Measurements from ENCODE around the gene BCLAF1. TPM values are rescaled to one million over a fixed set of nuclear protein-coding genes. Genes with fewer than 3 reads are reported as not detected.
A peak's percentile ranks its signal among the peaks of the same experiment; 100 is the strongest.

Gene BCLAF1
- polyA plus RNA-seq, 1 donor from 2014 or later: 151 TPM

DNA sequence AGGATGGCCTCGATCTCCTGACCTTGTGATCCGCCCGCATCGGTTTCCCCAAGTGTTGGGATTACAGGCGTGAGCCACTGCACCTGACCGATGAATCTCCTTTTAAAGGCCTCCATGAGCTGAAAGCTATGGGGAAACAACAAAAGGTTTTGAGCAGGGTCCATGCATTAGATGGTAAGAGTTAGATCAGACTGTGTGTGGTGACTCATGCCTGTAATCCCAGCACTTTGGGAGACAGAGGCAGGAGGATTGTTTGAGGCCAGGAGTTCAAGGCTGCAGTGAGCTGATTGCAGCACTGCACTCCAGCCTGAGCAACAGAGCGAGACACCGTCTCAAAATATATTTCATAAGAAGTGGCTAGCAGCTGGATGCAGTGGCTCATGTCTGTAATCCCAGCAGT lies 41.0 kb upstream of the BCLAF1 start:
- Histone ChIP-seq H3K4me3 (ENCODE audit: low read length) (no peak overlapping the region), H4K20me1 (ENCODE audit: insufficient read depth) (no peaks in the 10 kb centered on the region), H3K9ac (ENCODE audit: low read length) (no peak overlapping the region), H3K9me3 (ENCODE audit: low read length) (no peaks in the 10 kb centered on the region), H3K9me2 (ENCODE audit: insufficient read depth, low read length) (no peaks in the 10 kb centered on the region), H3K27ac (ENCODE audit: low read length) (no peak overlapping the region), H3K4me2 (ENCODE audit: low read length) (no peak overlapping the region), H3K36me3 (ENCODE audit: insufficient read depth, low read length) (no peaks in the 10 kb centered on the region), H3K79me2 (replicated peaks; ENCODE audit: insufficient read depth, low read length) (no peaks in the 10 kb centered on the region), H2AFZ (ENCODE audit: low read depth, low read length) (no peak overlapping the region), H3F3A (ENCODE audit: insufficient read depth, low read length, poor library complexity, severe bottlenecking) (peaks cover 6% of the 10 kb centered on the region), H3K27me3 (ENCODE audit: insufficient read depth, low read depth, low read length) (no peaks in the 10 kb centered on the region)
- TF ChIP-seq MXI1 (conservative IDR thresholded peaks at IDR 0.05; ENCODE audit: poor library complexity, severe bottlenecking) (no peak), RAD21 (conservative IDR thresholded peaks at IDR 0.05) (no peak), TAF1 (IDR thresholded peaks at IDR 0.05; ENCODE audit: low read depth) (no peak), EZH2 (IDR thresholded peaks at IDR 0.05; ENCODE audit: borderline replicate concordance, insufficient read depth, low read length, poor library complexity, severe bottlenecking) (no peak), EP300 (conservative IDR thresholded peaks at IDR 0.05; ENCODE audit: poor library complexity, severe bottlenecking) (no peak), SMC3 (conservative IDR thresholded peaks at IDR 0.05; ENCODE audit: poor library complexity) (no peak), POLR2AphosphoS5 (IDR thresholded peaks at IDR 0.05) (no peak)
- TF ChIP-seq, protein P1, sequence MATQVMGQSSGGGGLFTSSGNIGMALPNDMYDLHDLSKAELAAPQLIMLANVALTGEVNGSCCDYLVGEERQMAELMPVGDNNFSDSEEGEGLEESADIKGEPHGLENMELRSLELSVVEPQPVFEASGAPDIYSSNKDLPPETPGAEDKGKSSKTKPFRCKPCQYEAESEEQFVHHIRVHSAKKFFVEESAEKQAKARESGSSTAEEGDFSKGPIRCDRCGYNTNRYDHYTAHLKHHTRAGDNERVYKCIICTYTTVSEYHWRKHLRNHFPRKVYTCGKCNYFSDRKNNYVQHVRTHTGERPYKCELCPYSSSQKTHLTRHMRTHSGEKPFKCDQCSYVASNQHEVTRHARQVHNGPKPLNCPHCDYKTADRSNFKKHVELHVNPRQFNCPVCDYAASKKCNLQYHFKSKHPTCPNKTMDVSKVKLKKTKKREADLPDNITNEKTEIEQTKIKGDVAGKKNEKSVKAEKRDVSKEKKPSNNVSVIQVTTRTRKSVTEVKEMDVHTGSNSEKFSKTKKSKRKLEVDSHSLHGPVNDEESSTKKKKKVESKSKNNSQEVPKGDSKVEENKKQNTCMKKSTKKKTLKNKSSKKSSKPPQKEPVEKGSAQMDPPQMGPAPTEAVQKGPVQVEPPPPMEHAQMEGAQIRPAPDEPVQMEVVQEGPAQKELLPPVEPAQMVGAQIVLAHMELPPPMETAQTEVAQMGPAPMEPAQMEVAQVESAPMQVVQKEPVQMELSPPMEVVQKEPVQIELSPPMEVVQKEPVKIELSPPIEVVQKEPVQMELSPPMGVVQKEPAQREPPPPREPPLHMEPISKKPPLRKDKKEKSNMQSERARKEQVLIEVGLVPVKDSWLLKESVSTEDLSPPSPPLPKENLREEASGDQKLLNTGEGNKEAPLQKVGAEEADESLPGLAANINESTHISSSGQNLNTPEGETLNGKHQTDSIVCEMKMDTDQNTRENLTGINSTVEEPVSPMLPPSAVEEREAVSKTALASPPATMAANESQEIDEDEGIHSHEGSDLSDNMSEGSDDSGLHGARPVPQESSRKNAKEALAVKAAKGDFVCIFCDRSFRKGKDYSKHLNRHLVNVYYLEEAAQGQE (IDR thresholded peaks at IDR 0.05; ENCODE audit: borderline replicate concordance): no peak
- TF ChIP-seq, protein P2, sequence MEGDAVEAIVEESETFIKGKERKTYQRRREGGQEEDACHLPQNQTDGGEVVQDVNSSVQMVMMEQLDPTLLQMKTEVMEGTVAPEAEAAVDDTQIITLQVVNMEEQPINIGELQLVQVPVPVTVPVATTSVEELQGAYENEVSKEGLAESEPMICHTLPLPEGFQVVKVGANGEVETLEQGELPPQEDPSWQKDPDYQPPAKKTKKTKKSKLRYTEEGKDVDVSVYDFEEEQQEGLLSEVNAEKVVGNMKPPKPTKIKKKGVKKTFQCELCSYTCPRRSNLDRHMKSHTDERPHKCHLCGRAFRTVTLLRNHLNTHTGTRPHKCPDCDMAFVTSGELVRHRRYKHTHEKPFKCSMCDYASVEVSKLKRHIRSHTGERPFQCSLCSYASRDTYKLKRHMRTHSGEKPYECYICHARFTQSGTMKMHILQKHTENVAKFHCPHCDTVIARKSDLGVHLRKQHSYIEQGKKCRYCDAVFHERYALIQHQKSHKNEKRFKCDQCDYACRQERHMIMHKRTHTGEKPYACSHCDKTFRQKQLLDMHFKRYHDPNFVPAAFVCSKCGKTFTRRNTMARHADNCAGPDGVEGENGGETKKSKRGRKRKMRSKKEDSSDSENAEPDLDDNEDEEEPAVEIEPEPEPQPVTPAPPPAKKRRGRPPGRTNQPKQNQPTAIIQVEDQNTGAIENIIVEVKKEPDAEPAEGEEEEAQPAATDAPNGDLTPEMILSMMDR (IDR thresholded peaks at IDR 0.05; ENCODE audit: poor library complexity, severe bottlenecking): no peak

DNA sequence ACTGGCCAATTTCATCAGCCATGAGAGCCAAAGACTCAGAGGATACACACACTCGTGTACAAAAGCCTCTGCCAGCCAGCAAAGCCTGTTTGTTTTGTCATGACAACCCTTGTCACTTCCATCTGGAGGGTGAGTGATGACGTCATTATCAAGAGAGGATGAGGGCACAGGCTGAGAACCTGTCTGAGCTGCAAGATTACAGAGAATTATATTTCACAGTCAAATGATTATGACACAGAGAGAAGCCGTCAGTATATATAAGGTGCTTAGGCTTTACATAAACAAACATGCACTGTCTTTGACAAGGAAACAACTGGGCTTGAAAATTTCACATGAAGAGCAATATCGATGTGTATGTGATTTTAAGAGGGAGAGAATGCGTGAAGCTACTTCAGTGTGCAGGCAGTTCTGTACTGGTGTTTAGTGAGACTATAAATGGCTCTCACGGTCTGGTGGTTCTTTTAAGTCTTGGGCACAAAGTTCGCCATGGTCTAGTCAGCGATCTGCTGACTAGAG lies 36.5 kb upstream of the BCLAF1 start:
- Histone ChIP-seq H3K4me3 (ENCODE audit: low read length) (peak overlapping the region; percentile 55), H3K27ac (ENCODE audit: low read length) (peak overlapping the region; percentile 98), H3F3A (ENCODE audit: insufficient read depth, low read length, poor library complexity, severe bottlenecking) (peaks cover 16% of the 10 kb centered on the region), H3K9me3 (ENCODE audit: low read length) (no peaks in the 10 kb centered on the region), H3K9ac (ENCODE audit: low read length) (peak overlapping the region; percentile 72), H3K9me2 (ENCODE audit: insufficient read depth, low read length) (no peaks in the 10 kb centered on the region), H3K4me2 (ENCODE audit: low read length) (peak overlapping the region; percentile 75), H3K36me3 (ENCODE audit: insufficient read depth, low read length) (no peaks in the 10 kb centered on the region), H4K20me1 (ENCODE audit: insufficient read depth) (no peaks in the 10 kb centered on the region), H2AFZ (ENCODE audit: low read depth, low read length) (peak overlapping the region; percentile 24), H3K27me3 (ENCODE audit: insufficient read depth, low read depth, low read length) (no peaks in the 10 kb centered on the region), H3K79me2 (replicated peaks; ENCODE audit: insufficient read depth, low read length) (no peaks in the 10 kb centered on the region)
- peak; percentile 71 for TF ChIP-seq TAF1 (IDR thresholded peaks at IDR 0.05; ENCODE audit: low read depth)
- no peak for TF ChIP-seq RAD21 (conservative IDR thresholded peaks at IDR 0.05)
- no peak for TF ChIP-seq EZH2 (IDR thresholded peaks at IDR 0.05; ENCODE audit: borderline replicate concordance, insufficient read depth, low read length, poor library complexity, severe bottlenecking)
- peak; percentile 32 for TF ChIP-seq SMC3 (conservative IDR thresholded peaks at IDR 0.05; ENCODE audit: poor library complexity)
- TF ChIP-seq EP300 (conservative IDR thresholded peaks at IDR 0.05; ENCODE audit: poor library complexity, severe bottlenecking): peak; percentile 92
- peak; percentile 79 for TF ChIP-seq POLR2AphosphoS5 (IDR thresholded peaks at IDR 0.05)
- TF ChIP-seq, protein P1 (IDR thresholded peaks at IDR 0.05; ENCODE audit: borderline replicate concordance): peak; percentile 66
- TF ChIP-seq, protein P2 (IDR thresholded peaks at IDR 0.05; ENCODE audit: poor library complexity, severe bottlenecking): no peak
- peak; percentile 42 for TF ChIP-seq MXI1 (conservative IDR thresholded peaks at IDR 0.05; ENCODE audit: poor library complexity, severe bottlenecking)

Measured in neural cell (in vitro differentiated cells).